Activated naive CD8-positive, alpha-beta T cell treated with anti-CD3 and anti-CD28 coated beads, Interleukin-2, amount 50 U/mL, for 24 hours (primary cell): ENCODE measurements around the gene NLGN1.

Source experiments
- ATAC-seq: fragments of 150-1000 bp; cut with Tn5 transposase; one replicate; pipeline ENCODE4 v1.10.0; 2021
- DNase-seq: peaks from one replicate; pipeline ENCODE4 v3.0.0; 2021
- H3K27ac Mint-ChIP-seq: one replicate; pipeline ENCODE4 v1.8.0; 2021; ENCODE audit warnings: mild to moderate bottlenecking, mixed read lengths
- H3K27me3 Mint-ChIP-seq: one replicate; pipeline ENCODE4 v1.8.0; 2021; ENCODE audit warnings: mixed read lengths
- H3K36me3 Mint-ChIP-seq: one replicate; pipeline ENCODE4 v1.8.0; 2021; ENCODE audit warnings: low read depth, mixed read lengths
- H3K4me1 Mint-ChIP-seq: one replicate; pipeline ENCODE4 v1.8.0; 2021; ENCODE audit warnings: mixed read lengths
- H3K4me3 Mint-ChIP-seq: one replicate; pipeline ENCODE4 v1.8.0; 2021; ENCODE audit warnings: mild to moderate bottlenecking, moderate library complexity, mixed read lengths
- H3K9me3 Mint-ChIP-seq: one replicate; pipeline ENCODE4 v1.8.0; 2021; ENCODE audit warnings: mixed read lengths

The NLGN1 gene

DNA sequence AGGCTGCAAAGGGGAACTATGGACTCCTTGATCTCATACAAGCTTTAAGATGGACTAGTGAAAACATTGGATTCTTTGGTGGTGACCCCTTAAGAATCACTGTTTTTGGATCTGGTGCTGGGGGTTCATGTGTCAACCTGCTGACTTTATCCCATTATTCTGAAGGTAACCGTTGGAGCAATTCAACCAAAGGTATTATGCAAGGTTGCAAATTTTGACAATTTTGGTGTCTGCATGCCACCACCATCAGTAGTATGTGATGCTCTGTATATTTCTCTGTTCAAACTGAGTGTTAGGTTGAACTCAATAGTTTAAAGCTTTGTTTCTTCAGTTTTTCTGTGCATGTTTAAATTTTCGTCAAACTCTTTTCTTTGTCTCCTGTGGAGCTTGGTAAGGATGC lies 877.8 kb downstream of the NLGN1 start:
- no peak overlapping the region for H3K27ac Mint-ChIP-seq
- ATAC-seq (no peak), DNase-seq (no peak)
- no peak overlapping the region for H3K4me3 Mint-ChIP-seq
- no peaks in the 10 kb centered on the region for H3K36me3 Mint-ChIP-seq
- H3K4me1 Mint-ChIP-seq: no peaks in the 10 kb centered on the region
- H3K9me3 Mint-ChIP-seq: no peaks in the 10 kb centered on the region
- H3K27me3 Mint-ChIP-seq: no peaks in the 10 kb centered on the region

DNA sequence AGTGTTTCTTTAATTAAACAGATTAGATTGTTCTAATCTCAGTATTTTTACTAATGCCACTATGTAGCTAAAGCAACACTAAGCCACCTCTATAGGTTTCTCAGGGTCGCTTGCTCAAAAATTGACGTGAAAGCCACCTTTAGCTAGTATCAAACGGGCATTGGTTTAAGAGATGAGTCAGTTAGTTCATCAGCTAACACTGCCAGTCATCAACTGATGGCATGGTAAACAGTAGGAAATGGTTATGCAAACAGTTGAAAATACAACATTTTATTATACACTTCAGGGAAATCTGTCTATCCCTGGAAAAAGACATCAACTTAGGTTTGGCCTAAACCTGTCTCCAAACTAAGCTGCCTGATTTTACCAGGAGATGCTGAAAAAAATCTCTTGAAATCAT lies 879.3 kb downstream of the NLGN1 start:
- Mint-ChIP-seq H3K9me3 (peaks cover 4% of the 10 kb centered on the region), H3K27ac (no peak overlapping the region), H3K4me1 (no peaks in the 10 kb centered on the region), H3K27me3 (no peaks in the 10 kb centered on the region), H3K4me3 (no peak overlapping the region), H3K36me3 (no peaks in the 10 kb centered on the region)
- DNase-seq (no peak), ATAC-seq (no peak)

DNA sequence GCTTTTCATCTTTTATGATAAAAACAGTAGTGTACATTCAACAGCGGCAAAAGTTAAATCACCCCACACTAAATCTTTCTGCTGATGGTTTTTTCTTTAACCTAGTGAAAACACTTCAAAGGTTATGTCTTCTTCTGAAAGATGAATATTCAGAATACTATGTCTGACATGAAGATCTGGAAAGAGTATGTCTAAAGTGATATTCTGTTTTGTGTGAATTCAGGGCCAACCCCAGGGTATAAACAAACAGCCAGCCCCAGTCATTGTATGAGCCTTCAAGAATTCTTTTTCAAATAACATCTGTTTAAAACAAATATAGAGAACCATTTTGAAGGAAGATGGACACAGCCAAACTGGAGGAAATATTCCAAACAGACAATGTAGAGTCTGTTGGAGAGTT lies 880.5 kb downstream of the NLGN1 start:
- H3K9me3 Mint-ChIP-seq: peaks cover 4% of the 10 kb centered on the region
- no peak overlapping the region for H3K27ac Mint-ChIP-seq
- no peaks in the 10 kb centered on the region for H3K4me1 Mint-ChIP-seq
- no peak overlapping the region for H3K4me3 Mint-ChIP-seq
- ATAC-seq (no peak), DNase-seq (no peak)
- H3K36me3 Mint-ChIP-seq: no peaks in the 10 kb centered on the region
- H3K27me3 Mint-ChIP-seq: no peaks in the 10 kb centered on the region

DNA sequence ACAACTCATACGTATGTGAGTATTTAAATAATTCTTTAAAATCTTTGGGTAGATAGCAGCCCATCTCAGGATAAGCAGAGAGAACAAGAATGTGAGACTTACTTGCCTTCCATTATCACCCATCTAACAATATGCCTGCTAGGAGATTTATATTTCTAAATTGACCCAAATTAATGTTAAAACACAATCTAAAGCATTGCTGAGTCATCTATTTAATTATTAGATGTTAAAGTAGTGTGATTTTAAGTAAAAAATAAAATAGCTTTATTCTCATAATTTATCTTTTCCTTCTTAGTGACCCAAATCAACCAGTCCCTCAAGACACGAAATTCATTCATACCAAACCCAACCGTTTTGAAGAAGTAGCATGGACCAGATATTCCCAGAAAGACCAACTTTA lies 882.6 kb downstream of the NLGN1 start:
- Mint-ChIP-seq H3K9me3 (peaks cover 4% of the 10 kb centered on the region), H3K4me1 (no peaks in the 10 kb centered on the region), H3K27me3 (no peaks in the 10 kb centered on the region), H3K27ac (no peak overlapping the region), H3K36me3 (no peaks in the 10 kb centered on the region), H3K4me3 (no peak overlapping the region)
- no peak for ATAC-seq
- DNase-seq: no peak

DNA sequence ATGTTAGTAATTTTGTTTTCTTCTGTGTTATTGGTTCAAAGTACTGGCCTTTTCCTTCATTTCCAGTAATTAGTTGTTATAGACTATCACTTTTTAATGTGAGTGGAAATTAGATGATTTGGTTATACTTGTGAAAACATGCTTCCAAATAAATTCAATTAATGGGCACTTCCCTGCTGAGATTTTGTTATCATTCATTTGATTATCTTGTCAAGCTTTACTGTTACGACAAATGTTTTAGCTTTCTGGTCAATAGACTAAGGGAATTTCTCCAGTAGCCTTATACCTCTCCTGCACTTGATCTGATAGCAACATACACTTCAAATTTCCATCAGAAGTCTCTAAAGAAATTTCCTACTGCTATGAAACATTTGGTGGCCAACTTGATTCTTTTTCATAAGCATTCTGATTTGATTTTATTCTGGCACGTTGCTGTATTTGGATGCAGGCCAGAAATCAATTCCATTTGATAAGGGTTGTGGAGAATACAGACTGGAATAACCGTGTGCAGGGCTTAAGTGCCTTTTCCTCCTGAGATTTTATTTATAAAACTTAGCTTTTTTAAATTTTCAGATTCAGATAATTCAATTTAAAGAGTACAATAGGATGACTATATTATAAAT lies 887.8 kb downstream of the NLGN1 start:
- Mint-ChIP-seq H3K27me3 (no peaks in the 10 kb centered on the region), H3K36me3 (no peaks in the 10 kb centered on the region), H3K4me3 (no peak overlapping the region), H3K9me3 (peaks cover 8% of the 10 kb centered on the region), H3K27ac (no peak overlapping the region), H3K4me1 (no peaks in the 10 kb centered on the region)
- ATAC-seq (no peak), DNase-seq (no peak)

DNA sequence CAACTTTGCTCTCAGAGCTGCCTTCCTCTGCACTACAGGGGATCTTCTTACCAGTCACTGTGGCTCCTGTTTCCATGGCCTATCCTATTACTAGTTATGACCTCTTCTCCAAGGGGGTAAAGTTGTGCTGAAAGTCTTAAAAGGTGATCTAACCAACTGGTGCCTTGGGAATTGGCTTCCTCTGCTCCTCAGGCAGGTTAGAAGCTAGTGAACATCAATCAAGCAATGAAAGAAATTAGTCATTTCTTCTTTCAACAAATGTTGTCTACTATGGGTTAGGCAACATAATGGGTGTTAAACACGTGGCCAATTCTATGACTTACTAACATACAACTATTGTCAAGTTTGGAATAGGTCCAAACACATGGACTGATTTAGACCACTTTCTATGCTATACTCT lies 890.2 kb downstream of the NLGN1 start:
- H3K9me3 Mint-ChIP-seq: peaks cover 4% of the 10 kb centered on the region
- DNase-seq (no peak), ATAC-seq (no peak)
- H3K4me3 Mint-ChIP-seq: no peak overlapping the region
- H3K36me3 Mint-ChIP-seq: no peaks in the 10 kb centered on the region
- no peak overlapping the region for H3K27ac Mint-ChIP-seq
- H3K27me3 Mint-ChIP-seq: no peaks in the 10 kb centered on the region
- no peaks in the 10 kb centered on the region for H3K4me1 Mint-ChIP-seq

DNA sequence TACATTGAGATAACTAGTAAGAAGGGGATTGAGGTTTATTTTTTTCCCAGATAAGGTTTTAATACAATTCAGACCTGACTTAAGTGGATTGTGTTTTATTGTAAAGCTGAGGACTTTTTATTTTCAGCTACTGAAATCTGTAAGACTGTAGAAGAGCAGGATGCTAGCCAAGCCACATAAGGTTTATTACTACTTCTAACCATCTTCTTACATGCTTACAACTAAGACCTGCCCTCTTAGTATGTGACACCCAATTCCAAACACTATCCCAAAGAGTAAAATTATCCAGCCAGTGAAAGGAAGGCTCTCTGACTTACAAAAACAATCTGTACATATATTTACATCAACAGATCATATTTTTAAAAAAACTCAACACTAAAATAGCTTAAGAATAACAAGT lies 897.1 kb downstream of the NLGN1 start:
- Mint-ChIP-seq H3K36me3 (no peaks in the 10 kb centered on the region), H3K4me1 (no peaks in the 10 kb centered on the region), H3K4me3 (no peak overlapping the region), H3K27me3 (no peaks in the 10 kb centered on the region), H3K9me3 (peaks cover 8% of the 10 kb centered on the region), H3K27ac (no peak overlapping the region)
- DNase-seq (no peak), ATAC-seq (no peak)

DNA sequence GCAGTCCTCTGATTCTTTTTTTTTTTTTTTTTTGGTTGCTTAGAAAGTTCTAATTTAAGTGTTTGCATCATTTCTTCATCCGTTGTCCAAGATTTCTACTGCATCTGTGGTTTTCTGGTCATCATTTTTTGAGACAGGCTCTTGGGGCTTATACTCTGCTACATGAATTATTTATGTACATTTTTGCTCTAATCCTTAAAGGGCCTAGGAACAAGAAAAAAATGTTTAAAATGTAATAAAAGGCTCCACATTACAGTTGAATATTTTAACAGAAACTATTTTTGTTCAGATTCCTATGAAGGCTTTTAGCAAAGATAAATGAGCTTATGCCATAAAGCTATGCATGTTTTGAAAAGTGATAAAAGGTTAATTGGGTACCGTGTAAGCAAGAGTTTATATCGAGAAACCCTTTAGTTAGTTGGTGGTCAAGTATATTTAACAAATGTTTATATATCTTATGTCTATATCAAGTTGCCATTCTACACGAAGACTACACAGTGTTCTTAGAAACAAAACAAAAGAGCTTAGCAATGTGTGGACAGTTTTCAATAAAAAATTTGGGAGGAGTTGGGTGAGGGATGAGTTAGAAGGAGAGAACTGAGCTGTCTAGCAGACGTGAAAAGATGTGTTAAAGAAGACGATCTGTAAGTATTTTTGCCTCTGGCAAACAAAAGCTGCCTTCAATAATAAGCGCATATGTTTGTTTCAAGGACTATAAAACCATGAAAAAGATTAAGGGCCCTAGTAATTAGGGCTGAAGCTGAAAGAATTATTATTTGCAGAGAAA lies 898.0 kb downstream of the NLGN1 start:
- H3K9me3 Mint-ChIP-seq: peaks cover 4% of the 10 kb centered on the region
- no peaks in the 10 kb centered on the region for H3K27me3 Mint-ChIP-seq
- no peak for DNase-seq
- H3K36me3 Mint-ChIP-seq: no peaks in the 10 kb centered on the region
- ATAC-seq: no peak
- H3K27ac Mint-ChIP-seq: no peak overlapping the region
- H3K4me3 Mint-ChIP-seq: no peak overlapping the region
- no peaks in the 10 kb centered on the region for H3K4me1 Mint-ChIP-seq

DNA sequence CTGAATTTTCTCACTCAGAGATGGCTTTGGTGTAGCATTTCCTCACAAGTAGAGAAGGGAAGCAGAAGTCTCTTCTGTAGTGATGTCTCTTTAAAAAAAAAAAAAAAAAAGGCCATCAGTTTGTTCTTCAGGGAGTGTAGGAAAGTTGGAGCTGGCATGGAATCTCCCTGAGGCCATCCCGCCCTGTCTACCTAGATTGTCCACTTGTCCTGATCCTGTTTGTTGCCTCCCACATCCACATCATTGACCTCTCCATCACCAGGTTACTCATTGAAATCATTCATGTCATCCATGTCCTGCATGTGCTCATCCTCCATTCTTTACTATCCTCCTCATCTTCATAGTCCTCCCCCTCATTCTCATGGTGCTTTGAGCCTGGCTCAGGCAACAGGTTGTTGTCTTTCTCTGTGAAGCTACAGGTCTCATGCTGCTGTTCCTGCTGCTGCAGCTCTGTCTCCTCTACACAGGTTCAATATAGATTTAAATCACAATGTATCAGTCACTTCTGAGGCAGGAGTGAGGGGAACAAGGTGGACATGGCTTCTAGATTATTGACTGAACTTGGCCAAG lies 905.3 kb downstream of the NLGN1 start:
- no peaks in the 10 kb centered on the region for H3K27me3 Mint-ChIP-seq
- no peaks in the 10 kb centered on the region for H3K36me3 Mint-ChIP-seq
- no peak for DNase-seq
- no peaks in the 10 kb centered on the region for H3K9me3 Mint-ChIP-seq
- no peak overlapping the region for H3K27ac Mint-ChIP-seq
- no peak for ATAC-seq
- no peaks in the 10 kb centered on the region for H3K4me1 Mint-ChIP-seq
- H3K4me3 Mint-ChIP-seq: no peak overlapping the region

DNA sequence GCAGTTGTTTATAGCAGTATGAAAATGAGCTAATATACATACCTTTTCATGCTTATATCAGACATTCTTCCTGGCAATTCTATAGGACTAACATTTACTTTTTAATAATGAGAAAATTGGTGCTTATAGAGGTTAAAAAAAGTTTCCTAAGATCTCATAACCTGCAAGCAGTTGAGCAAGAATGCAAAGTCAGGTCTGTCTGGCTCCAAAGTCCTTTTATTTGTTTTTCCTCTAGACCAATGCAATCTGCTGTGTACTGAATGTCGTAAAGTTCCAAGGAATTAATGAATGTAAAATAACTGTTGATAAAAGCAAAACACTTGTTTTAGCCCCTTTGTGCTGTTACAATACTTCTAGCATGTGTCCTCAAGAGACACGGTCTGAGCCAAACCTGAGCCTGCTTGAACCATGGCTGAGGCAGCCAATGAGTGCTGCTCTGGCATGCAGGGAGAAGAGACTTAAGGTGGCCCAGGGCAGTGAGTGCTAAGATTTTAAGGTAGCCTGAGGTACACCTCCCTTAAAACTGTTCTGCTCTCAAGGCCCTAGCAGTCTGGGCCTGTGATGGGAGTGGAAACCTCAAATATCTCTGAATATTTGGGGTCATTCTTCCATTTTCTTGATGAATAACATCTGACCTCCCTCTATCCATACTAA lies 906.5 kb downstream of the NLGN1 start:
- H3K4me3 Mint-ChIP-seq: no peak overlapping the region
- H3K9me3 Mint-ChIP-seq: no peaks in the 10 kb centered on the region
- no peaks in the 10 kb centered on the region for H3K27me3 Mint-ChIP-seq
- ATAC-seq (no peak), DNase-seq (no peak)
- H3K4me1 Mint-ChIP-seq: no peaks in the 10 kb centered on the region
- no peaks in the 10 kb centered on the region for H3K36me3 Mint-ChIP-seq
- no peak overlapping the region for H3K27ac Mint-ChIP-seq

DNA sequence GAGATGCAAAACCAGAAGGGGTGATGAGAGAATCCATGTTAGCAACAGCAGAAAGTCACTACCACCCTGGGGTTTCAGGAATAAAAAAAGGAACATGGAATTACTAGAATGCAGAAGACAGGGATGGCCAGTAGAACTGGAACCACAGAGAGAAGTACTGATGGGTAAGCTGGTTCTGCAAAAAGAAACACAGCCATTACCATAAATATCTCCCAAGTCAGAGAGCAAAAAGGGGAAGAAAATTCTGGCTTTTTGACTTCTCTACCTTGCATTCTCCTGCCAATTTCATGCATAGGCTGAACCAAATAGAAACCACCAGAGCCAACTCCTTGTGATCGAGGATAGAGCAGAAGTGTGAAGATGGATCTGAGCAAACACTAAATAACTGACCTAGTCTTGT lies 911.2 kb downstream of the NLGN1 start:
- Mint-ChIP-seq H3K4me3 (no peak overlapping the region), H3K9me3 (no peaks in the 10 kb centered on the region), H3K36me3 (no peaks in the 10 kb centered on the region), H3K27me3 (no peaks in the 10 kb centered on the region), H3K4me1 (no peaks in the 10 kb centered on the region), H3K27ac (no peak overlapping the region)
- DNase-seq: no peak
- ATAC-seq: no peak

DNA sequence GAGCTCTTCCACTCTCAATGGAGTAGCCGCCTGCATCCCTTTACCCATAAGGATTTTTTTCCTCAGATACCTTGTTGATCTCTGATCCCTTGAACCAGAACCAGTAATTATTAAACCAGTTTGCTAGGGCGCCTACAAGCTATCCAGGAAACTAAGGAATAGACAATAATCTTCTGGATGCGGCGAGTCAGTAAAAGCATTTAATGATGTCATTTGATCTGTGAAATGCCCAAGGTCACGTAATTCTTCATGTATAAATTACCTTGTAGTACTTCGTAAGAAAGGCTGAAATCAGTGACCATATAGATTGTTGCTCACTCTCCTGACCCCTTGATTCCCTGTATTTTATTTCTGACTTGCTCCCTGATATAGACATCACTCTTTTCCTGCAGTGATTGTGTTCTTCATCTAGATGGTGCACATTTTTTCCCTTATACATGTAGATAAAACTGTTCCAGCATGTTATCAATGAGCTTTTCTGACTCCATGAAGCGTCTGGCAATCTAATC lies 913.0 kb downstream of the NLGN1 start:
- no peaks in the 10 kb centered on the region for H3K36me3 Mint-ChIP-seq

DNA sequence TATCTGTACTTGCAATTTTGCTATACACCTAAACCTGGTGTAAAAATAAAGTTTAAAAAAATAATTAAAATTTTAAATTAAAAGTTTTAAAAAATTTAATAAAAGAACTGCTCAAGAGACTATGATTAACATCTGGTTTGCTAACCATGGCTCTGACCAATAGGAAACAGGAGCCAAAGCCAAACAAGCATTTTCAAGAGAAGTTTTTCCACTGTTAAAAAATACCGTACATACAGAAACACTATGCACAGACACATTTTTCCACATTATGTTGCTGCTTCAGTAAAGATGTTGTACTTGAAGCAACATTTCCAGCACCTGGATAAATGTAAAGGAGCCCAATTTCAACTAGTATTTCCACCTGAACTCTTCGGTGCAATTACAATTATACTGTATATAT lies 917.7 kb downstream of the NLGN1 start:
- Mint-ChIP-seq H3K9me3 (peaks cover 8% of the 10 kb centered on the region), H3K27ac (no peak overlapping the region), H3K27me3 (no peaks in the 10 kb centered on the region), H3K36me3 (no peaks in the 10 kb centered on the region), H3K4me1 (no peaks in the 10 kb centered on the region), H3K4me3 (no peak overlapping the region)
- no peak for DNase-seq
- ATAC-seq: no peak

More for the DNA sequence above, 913.0 kb downstream of the NLGN1 start:
- H3K27ac Mint-ChIP-seq: no peak overlapping the region
- no peak overlapping the region for H3K4me3 Mint-ChIP-seq
- DNase-seq (no peak), ATAC-seq (no peak)
- H3K9me3 Mint-ChIP-seq: no peaks in the 10 kb centered on the region
- no peaks in the 10 kb centered on the region for H3K4me1 Mint-ChIP-seq
- no peaks in the 10 kb centered on the region for H3K27me3 Mint-ChIP-seq

DNA sequence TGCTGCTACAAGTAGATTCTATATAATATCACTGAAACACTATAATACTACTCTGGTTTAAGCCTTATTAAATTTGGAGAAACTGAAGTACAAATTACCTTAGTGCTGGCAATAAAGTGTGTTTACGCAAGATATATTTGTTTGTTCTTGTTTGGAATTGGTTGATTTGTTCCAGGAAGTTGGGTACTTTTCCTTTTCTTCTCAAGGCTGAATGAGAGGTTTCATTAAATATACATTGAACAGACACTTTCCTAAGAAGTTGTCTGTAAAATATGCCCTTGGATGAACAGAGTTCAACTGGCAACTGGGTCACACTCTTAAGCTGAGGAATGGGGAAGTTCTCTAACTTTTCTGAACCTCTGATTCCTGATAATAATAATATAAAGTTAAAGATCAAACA lies 919.5 kb downstream of the NLGN1 start:
- Mint-ChIP-seq H3K4me3 (no peak overlapping the region), H3K27me3 (no peaks in the 10 kb centered on the region), H3K36me3 (no peaks in the 10 kb centered on the region), H3K9me3 (peaks cover 21% of the 10 kb centered on the region), H3K27ac (no peak overlapping the region), H3K4me1 (no peaks in the 10 kb centered on the region)
- ATAC-seq (no peak), DNase-seq (no peak)

DNA sequence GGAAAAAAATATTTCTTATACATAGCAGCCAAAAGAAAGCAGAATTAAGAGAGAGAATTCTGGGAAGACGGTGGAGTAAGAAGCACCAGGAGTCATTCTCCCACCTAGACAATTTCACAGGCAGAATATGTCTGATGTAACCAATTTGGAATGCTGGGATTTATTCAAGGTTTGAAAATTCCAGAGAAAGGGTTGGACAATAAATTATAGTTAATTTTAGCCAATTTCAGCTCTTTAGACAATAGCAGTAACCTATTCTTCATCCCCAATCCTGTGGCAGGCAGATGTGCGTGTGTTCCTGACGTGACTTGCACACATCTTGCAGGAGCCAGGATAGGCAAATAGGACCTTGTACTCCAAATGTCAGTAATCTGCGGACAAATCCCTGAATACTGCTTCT lies 920.6 kb downstream of the NLGN1 start:
- no peaks in the 10 kb centered on the region for H3K36me3 Mint-ChIP-seq
- no peaks in the 10 kb centered on the region for H3K27me3 Mint-ChIP-seq
- DNase-seq: no peak
- H3K4me3 Mint-ChIP-seq: no peak overlapping the region
- H3K4me1 Mint-ChIP-seq: no peaks in the 10 kb centered on the region
- H3K27ac Mint-ChIP-seq: no peak overlapping the region
- no peak for ATAC-seq
- peaks cover 26% of the 10 kb centered on the region for H3K9me3 Mint-ChIP-seq
